ENCODE results near the gene BTBD18.

The BTBD18 gene

GRCh38 chr11:57773026-57773598 lies 21.5 kb upstream of the BTBD18 start:
- no peak for DNase-seq

- no peak for DNase-seq
Measured at GRCh38 chr11:57772562-57772961, 20.9 kb upstream of the BTBD18 start.

- no peak for DNase-seq
Measured at GRCh38 chr11:57771365-57771764, 19.7 kb upstream of the BTBD18 start.

GRCh38 chr11:57770793-57771192 lies 19.2 kb upstream of the BTBD18 start:
- DNase-seq = no peak

GRCh38 chr11:57764972-57765371 lies 13.4 kb upstream of the BTBD18 start:
- DNase-seq = no peak

- DNase-seq = no peak
Measured at GRCh38 chr11:57764566-57764965, 12.9 kb upstream of the BTBD18 start.

- DNase-seq = no peak
Measured at GRCh38 chr11:57764021-57764420, 12.4 kb upstream of the BTBD18 start.

- DNase-seq = no peak
Measured at GRCh38 chr11:57763568-57763967, 11.9 kb upstream of the BTBD18 start.

- DNase-seq = no peak
Measured at GRCh38 chr11:57762235-57762861, 10.7 kb upstream of the BTBD18 start.

GRCh38 chr11:57761301-57762234 lies 9.9 kb upstream of the BTBD18 start, which contains the start of gene CTNND1:
TSS of gene CTNND1 (plus strand) at chr11:57761802. CDS start at chr11:57791479, 29,677 bp downstream.
- peak; percentile 22 for DNase-seq

GRCh38 chr11:57758174-57758573 lies 6.6 kb upstream of the BTBD18 start:
- DNase-seq = no peak

GRCh38 chr11:57752954-57753353 lies 1.3 kb upstream of the BTBD18 start:
- no peak for DNase-seq

- DNase-seq = no peak
Measured at GRCh38 chr11:57751176-57751575, 443 bp downstream of the BTBD18 start.

- no peak for DNase-seq
Measured at GRCh38 chr11:57746920-57747319, 4.7 kb downstream of the BTBD18 start.

GRCh38 chr11:57745206-57745605 lies 6.4 kb downstream of the BTBD18 start:
- DNase-seq = no peak

- no peak for DNase-seq
Measured at GRCh38 chr11:57744357-57744756, 7.3 kb downstream of the BTBD18 start.

- DNase-seq = no peak
Measured at GRCh38 chr11:57742087-57742452, 9.5 kb downstream of the BTBD18 start.

- peak; percentile 94 for DNase-seq
Measured at GRCh38 chr11:57741132-57742086, 10.2 kb downstream of the BTBD18 start, which contains the start of gene SELENOH. TSS of gene SELENOH (plus strand) at chr11:57741491. CDS start at chr11:57741596, 105 bp downstream.

GRCh38 chr11:57735619-57736298 lies 15.9 kb downstream of the BTBD18 start:
- no peak for DNase-seq

- no peak for DNase-seq
Measured at GRCh38 chr11:57732661-57733060, 19.0 kb downstream of the BTBD18 start.

- no peak for DNase-seq
Measured at GRCh38 chr11:57729479-57729878, 22.1 kb downstream of the BTBD18 start.

GRCh38 chr11:57728829-57729228 lies 22.8 kb downstream of the BTBD18 start:
- no peak for DNase-seq

All from CD4-positive, alpha-beta T cell treated with Interleukin-17A for 1 hour (primary cell).